Neural cell (in vitro differentiated cells): ENCODE data around the gene ADGRA1.

Experiments used
- CTCF ChIP-seq: fragments of 450-650 bp; IDR thresholded peaks from 2 replicates; pipeline ENCODE4 v1.5.1; 2014; ENCODE audit warnings: antibody characterized with exemption, mild to moderate bottlenecking, moderate library complexity; ENCODE audit not compliant: poor library complexity, severe bottlenecking
- EP300 ChIP-seq: fragments of 450-650 bp; conservative IDR thresholded peaks from 2 replicates; pipeline ENCODE4 v1.6.1; 2014; ENCODE audit warnings: antibody characterized with exemption, mild to moderate bottlenecking, moderate library complexity; ENCODE audit not compliant: poor library complexity, severe bottlenecking
- EZH2 ChIP-seq: fragments of 200-600, 300-800 bp; shearing (Covaris generic), sonication (generic); IDR thresholded peaks from 2 replicates; pipeline ENCODE4 v1.6.1; 2014; ENCODE audit warnings: antibody characterized with exemption, low read length, borderline replicate concordance, mild to moderate bottlenecking; ENCODE audit not compliant: insufficient read depth, poor library complexity, severe bottlenecking
- MXI1 ChIP-seq: fragments of 450-650 bp; conservative IDR thresholded peaks from 2 replicates; pipeline ENCODE4 v1.6.1; 2014; ENCODE audit warnings: antibody characterized with exemption, mild to moderate bottlenecking; ENCODE audit not compliant: poor library complexity, severe bottlenecking
- POLR2AphosphoS5 ChIP-seq: IDR thresholded peaks from 2 replicates; pipeline ENCODE4 v1.6.1; 2012
- RAD21 ChIP-seq: fragments of 450-650 bp; conservative IDR thresholded peaks from 2 replicates; pipeline ENCODE4 v1.6.1; 2014; ENCODE audit warnings: antibody characterized with exemption, mild to moderate bottlenecking, moderate library complexity
- REST ChIP-seq: IDR thresholded peaks from 2 replicates; pipeline ENCODE4 v1.6.1; 2012; ENCODE audit warnings: borderline replicate concordance
- SMC3 ChIP-seq: fragments of 450-650 bp; conservative IDR thresholded peaks from 2 replicates; pipeline ENCODE4 v1.6.1; 2014; ENCODE audit warnings: antibody characterized with exemption, mild to moderate bottlenecking, moderate library complexity; ENCODE audit not compliant: poor library complexity
- TAF1 ChIP-seq: IDR thresholded peaks from 2 replicates; pipeline ENCODE4 v1.6.1; 2012; ENCODE audit warnings: low read depth

- TF ChIP-seq TAF1, result no peak
- peak; percentile 38 for TF ChIP-seq CTCF
- no peak for TF ChIP-seq SMC3
- TF ChIP-seq EZH2, result no peak
- no peak for TF ChIP-seq REST
- no peak for TF ChIP-seq EP300
- TF ChIP-seq POLR2AphosphoS5, result no peak
- TF ChIP-seq RAD21, result no peak
- no peak for TF ChIP-seq MXI1
Observed at GRCh38 chr10:133088179-133088955, 643 bp downstream of the ADGRA1 start.
